NCI-H2196 treated with DMSO at 0.1 percent for 48 hours (cell line): ENCODE measurements around the gene MOV10L1.
"Not testable (repeated sequence)": the region's sequence is repeated elsewhere in the genome, so short reads cannot be mapped to it uniquely, and the experiment has no call there.

ENCODE experiments used
- DNase-seq: peaks from one replicate; lab custom pipeline; 2025; ENCODE audit not compliant: unreplicated experiment; lab: John Stamatoyannopoulos, UW

MOV10L1 gene

GRCh38 chr22:50078246-50078645 is 11.6 kb upstream of the MOV10L1 start:
- no peak for DNase-seq

GRCh38 chr22:50078761-50079160 is 11.0 kb upstream of the MOV10L1 start:
- DNase-seq, result no peak

- no peak for DNase-seq
Measured at GRCh38 chr22:50080077-50080465, 9.7 kb upstream of the MOV10L1 start.

- no peak for DNase-seq
Measured at GRCh38 chr22:50081426-50082196, 8.2 kb upstream of the MOV10L1 start.

GRCh38 chr22:50082197-50082715 is 7.5 kb upstream of the MOV10L1 start:
- DNase-seq, result no peak

GRCh38 chr22:50082961-50083461 is 6.8 kb upstream of the MOV10L1 start:
- DNase-seq, result no peak

- DNase-seq, result no peak
Measured at GRCh38 chr22:50083462-50084079, 6.2 kb upstream of the MOV10L1 start.

GRCh38 chr22:50084080-50084477 is 5.7 kb upstream of the MOV10L1 start:
- no peak for DNase-seq

- DNase-seq, result no peak
Measured at GRCh38 chr22:50084614-50085021, 5.2 kb upstream of the MOV10L1 start.

GRCh38 chr22:50085211-50085972 is 4.4 kb upstream of the MOV10L1 start, which contains the start of gene MLC1:
MLC1 (minus strand) TSS chr22:50085426; CDS start chr22:50084902, 524 bp downstream.
- no peak for DNase-seq

- DNase-seq, result no peak
Measured at GRCh38 chr22:50086526-50086925, 3.3 kb upstream of the MOV10L1 start.

- not testable (repeated sequence) for DNase-seq
Measured at GRCh38 chr22:50086975-50087374, 2.8 kb upstream of the MOV10L1 start.

GRCh38 chr22:50087646-50088045 is 2.2 kb upstream of the MOV10L1 start:
- DNase-seq, result no peak

- DNase-seq, result no peak
Measured at GRCh38 chr22:50088096-50088495, 1.7 kb upstream of the MOV10L1 start.

GRCh38 chr22:50089231-50089630 is 575 bp upstream of the MOV10L1 start:
- DNase-seq, result no peak

GRCh38 chr22:50090412-50090714 is 557 bp downstream of the MOV10L1 start:
- DNase-seq, result no peak

GRCh38 chr22:50091092-50091768 is 1.4 kb downstream of the MOV10L1 start:
- DNase-seq, result no peak

GRCh38 chr22:50092342-50092741 is 2.5 kb downstream of the MOV10L1 start:
- no peak for DNase-seq

GRCh38 chr22:50098052-50098451 is 8.2 kb downstream of the MOV10L1 start:
- no peak for DNase-seq

- no peak for DNase-seq
Measured at GRCh38 chr22:50101870-50102565, 12.2 kb downstream of the MOV10L1 start.
